NCI-H524 (cell line): ENCODE data around the gene USP3.

ENCODE experiments used
- DNase-seq, 2 experiments: peaks; one replicate each; lab custom pipeline; 2025; lab: John Stamatoyannopoulos, UW

The USP3 gene, protein sequence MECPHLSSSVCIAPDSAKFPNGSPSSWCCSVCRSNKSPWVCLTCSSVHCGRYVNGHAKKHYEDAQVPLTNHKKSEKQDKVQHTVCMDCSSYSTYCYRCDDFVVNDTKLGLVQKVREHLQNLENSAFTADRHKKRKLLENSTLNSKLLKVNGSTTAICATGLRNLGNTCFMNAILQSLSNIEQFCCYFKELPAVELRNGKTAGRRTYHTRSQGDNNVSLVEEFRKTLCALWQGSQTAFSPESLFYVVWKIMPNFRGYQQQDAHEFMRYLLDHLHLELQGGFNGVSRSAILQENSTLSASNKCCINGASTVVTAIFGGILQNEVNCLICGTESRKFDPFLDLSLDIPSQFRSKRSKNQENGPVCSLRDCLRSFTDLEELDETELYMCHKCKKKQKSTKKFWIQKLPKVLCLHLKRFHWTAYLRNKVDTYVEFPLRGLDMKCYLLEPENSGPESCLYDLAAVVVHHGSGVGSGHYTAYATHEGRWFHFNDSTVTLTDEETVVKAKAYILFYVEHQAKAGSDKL

GRCh38 chr15:63504247-63504978 is at the start of gene USP3:
TSS of gene USP3 (plus strand) at chr15:63504593. CDS start at chr15:63504740, 147 bp downstream.
- peak; percentile 94 to 96 for DNase-seq

GRCh38 chr15:63456258-63456657 is 48.1 kb upstream of the USP3 start:
- DNase-seq, result no peak

- no peak for DNase-seq
Measured at GRCh38 chr15:63457379-63457778, 47.0 kb upstream of the USP3 start.

- DNase-seq, result no peak
Measured at GRCh38 chr15:63458026-63458425, 46.4 kb upstream of the USP3 start.

GRCh38 chr15:63458794-63459395 is 45.5 kb upstream of the USP3 start:
- DNase-seq, result no peak

DNA sequence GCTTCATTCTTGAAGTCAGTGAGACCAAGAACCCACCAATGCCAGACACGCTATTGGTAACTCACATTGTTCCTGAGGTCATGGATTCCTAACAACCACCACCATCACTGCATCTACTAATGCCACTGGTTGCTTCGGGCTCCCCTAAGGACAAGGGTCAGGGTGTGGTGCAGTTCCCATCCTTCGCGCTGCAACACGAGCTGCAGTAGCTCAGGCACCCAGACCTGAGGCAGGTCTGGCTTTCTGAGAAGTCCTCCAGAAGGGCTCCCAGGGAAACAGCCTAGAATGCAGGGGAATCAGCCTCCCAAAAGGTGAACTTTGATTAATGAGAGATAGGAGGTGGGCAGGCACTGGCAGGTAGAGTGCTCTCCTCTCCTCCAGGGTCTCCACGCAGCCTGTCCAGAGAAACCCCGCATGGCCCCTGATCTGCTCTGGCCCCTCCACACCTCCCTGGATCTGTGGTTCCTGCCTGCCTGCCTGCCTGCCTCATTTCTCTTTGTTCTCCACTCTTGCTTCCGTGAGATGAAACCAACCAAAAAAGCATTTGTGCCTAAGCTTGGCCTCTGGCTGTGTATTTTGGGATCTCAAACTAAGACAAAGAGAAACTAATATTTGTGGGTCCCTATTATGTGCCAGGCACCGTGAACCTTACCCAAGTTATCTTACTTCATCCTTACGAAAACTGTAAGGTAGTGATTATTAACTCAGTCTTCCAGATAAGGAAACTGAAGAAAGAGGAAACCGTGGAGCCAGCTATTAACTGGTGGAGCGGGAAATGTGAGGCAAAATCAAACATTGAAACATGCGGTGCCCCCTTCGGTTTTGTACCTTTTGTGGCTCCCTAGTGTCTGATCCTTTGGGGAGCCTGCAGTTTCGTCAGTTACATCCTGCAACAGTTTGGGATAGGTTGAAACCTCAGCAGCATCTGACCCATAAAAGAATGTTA is 43.9 kb upstream of the USP3 start:
- DNase-seq, result no peak

DNA sequence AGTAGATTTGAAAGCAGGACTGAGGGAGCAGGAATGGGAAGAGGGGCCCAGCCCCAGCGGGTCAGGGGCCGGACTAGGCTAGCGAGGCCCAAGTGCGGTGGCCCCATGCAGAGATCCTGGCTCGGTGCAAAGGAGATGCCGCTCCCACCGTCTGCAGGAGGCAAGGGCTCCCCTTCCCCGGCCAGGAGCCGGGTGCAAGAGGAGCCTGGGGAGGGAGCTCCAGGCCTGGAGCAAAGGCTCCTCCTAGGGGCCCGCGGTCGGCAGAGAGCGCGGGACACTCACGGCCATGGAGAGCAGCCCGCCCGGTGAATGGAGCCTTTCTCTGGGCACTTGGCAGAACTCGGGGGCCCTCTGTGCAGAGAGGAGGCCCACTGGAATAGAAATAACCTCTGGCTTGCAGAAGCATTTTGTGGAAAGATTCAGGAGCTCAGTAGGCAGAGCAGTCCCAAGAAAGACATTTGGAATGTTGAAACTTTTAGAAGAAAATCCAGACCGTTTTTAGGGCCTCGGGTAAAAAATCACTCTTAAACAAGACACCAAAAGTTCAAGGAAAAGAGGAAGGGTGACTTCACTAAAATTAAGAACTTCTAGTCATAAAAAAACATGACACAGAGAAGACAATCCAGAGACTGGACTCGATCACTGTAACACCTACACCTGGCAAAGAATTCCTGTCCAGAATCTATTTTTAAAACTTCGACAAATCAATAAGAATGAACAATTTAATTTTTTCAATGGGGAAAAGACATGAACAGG is 43.0 kb upstream of the USP3 start:
- no peak for DNase-seq

DNA sequence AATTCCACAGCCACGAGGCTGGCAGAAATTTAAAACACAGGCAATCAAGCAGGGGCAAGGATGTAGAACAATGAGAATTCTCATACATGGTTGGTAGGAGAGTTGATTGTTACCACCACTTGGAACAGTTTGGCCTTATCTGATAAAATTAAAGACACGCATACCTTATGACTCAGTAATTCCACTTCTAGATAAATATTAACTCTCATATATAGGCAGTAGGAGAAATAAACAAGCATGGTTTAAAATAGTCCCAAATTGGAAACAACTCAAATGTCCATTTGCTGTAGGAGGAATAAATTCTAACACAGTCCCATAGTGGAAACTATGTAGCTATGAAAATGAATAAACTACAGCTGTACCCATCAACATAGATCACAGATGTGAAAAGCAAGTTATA is 42.3 kb upstream of the USP3 start:
- no peak for DNase-seq

GRCh38 chr15:63463036-63463435 is 41.4 kb upstream of the USP3 start:
- DNase-seq, result peak; percentile 24 to 67

DNA sequence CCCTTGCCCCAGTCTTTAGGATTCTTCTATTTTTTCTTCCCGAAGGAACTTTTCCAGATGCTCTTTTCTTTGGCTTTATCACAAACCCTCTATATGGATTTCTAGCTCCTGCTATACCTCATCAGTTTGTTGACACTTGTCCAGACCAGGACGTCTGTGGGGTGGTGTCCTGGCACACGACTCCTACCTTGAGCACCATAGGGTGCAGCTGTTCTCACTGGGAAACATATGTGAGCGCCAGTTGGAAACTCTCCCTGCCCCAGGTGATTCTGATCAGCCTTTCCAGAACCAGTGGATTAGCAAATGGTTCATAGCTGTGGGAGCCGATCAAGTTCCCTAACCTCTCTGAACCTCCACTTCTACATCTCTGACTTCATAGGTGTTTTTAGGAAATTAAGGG is 40.6 kb upstream of the USP3 start:
- peak; percentile 43 to 91 for DNase-seq

DNA sequence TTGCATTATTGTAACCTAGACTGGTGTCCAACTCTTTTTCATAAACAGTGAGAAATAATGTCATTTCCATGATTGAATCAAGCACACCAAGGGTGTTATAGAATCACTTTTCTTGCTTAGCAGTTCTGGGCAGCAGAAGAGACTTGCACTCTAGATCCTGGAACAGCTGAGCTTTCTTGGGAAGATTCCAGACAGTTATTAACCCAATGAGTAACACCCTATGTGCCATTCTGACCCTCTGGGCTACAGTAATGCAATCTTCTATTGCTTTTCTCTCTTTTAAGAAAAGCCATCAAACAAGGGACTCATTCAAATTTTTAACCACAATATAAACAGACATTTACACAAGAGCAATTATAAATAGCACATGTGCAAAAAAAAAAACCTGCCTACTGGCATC is 39.3 kb upstream of the USP3 start:
- DNase-seq, result peak in 1 of 2 experiments; percentile 60

DNA sequence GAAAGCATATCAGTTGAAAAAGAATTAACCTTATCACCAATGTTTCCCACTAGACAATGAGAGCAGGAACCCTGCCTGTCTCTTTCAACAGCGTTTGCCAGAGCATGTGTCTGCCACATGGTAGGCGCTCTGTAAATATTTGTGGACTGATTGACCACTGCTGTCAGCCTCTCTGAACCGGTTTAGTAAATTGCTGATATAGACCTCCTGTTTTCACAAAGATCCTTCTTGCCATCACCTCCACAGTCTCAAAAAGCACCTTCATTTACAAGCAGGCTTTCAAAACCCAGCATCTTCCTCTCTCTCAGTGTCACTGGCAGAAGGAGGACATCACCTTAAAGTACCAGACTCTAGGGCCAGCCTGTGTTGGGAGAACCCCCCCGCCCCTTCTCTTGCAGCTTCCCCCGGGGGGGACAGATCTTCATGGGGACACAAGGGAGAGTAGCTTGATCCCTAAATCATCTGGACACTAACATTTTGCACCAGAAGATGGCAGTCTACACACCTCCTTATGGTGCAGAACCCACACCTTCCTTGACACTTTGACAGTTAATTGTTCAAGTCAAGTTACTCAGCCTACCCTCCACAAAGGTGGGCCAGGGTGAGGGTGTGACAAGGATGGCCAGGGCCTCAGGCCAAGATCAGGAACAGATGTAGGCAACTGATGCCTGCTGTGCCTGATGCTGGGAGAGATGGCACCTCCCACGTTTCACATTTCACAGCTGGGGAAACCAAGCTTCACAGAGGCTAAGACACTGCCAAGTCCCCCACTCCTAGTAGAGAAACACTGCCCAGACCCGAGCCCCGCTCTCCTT is 37.8 kb upstream of the USP3 start:
- DNase-seq, result peak; percentile 79 to 92

DNA sequence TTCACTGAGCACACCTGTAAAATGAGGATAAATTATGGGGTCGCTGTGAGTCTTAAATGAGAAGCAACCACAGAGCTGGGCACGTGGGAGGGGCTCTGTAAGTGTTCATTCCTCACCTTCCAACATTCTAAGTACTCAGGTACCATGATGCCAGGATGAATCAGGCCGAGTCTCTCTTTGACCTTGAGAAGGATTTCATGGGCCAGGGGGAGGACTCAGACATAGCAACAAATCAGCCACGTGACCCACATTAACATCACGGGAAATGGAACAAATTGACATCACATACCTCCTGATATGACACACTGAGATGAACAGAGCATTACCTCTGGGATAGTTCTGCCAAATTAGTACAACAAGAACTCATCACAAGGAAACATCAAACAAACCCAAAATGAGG is 35.2 kb upstream of the USP3 start:
- DNase-seq, result no peak

DNA sequence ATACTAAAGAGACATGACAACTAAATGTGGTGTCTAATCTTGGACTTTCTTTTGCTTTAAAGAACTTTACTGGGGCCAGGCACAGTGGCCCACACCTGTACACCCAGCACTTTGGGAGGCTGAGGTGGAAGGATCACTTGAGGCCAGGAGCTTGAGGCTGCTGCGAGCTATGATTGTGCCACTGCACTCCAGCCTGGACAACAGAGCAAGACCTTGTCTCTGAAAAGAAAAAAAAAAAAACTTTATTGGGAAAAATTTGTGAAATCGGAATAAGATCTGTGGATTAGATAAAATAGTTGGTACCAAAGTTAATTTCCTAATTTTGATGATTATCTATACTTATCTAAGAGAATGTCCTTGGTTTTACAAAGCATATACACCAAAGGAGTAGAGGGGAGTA is 34.4 kb upstream of the USP3 start:
- DNase-seq, result no peak

DNA sequence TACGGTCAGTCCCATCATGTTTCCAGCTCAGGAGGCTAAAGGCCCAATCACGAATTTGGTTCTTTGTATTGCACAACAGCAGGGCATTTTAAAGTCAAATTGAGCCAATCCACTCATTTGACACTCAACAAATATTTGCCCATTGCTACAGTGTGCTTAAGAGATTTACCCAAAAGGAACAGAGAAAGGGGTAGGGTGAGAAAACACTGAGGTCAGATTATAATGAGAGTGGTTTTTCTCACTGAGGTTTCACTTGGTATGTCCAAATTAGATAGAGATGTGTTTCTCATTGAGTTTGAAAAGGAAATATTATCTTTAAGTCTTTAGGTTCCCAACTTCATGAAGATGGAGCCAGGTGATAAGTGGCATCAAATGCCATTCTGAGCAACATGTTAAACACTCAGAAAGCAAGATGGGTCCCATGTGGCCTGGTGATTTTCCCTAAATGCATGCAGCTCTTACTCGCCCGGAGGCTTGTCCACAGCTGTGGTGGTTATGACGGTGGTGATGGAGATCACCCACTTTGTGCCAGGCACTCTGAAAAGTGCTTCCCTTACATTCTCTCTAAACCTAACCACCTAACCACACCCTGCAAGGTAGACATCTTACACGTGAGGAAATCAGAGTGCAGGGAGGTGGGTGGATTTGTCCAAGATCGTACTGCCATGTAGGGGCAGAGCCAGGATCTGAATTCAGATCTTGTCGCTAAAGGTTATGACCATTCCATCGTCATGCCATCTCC is 31.2 kb upstream of the USP3 start:
- no peak for DNase-seq

GRCh38 chr15:63473749-63473998 is 30.7 kb upstream of the USP3 start:
- no peak for DNase-seq

DNA sequence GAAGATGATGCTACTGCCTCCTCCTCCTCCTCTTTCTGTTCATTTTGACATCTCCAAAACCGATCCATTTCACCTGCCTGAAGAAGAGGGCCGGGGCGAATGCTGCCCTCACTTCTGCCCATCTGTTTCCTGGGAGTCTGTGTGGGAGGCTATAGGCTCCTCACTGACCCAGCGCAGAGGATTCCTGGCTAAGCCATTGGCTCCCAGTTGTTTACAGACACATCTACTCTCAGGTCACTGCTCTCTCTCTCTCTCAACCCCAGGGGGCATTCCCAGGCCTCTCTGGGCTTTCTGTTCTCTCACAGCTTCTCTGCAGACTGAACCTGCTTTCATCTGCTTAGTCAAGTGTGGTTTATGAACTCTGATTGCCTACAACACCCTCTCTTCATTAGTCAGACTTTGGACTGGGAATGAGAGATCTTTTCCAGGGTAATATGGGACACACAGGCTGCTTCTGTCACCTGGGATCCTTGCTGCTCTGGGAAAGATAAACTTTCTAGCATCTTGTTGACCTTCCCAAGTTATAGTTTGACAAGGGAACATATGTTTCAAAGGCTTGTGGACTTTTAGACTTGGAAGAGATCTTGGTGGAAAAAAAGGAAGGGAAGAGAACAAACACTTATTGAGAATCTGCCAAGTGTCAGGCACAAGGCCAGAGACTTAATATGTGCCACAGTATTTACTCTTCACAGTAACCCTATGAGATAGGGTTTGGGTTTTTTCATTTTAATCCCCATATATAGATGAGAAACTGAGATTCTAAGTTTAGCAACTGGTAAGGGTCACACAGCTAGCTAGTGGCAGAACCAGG is 30.2 kb upstream of the USP3 start:
- DNase-seq, result peak; percentile 63 to 85

DNA sequence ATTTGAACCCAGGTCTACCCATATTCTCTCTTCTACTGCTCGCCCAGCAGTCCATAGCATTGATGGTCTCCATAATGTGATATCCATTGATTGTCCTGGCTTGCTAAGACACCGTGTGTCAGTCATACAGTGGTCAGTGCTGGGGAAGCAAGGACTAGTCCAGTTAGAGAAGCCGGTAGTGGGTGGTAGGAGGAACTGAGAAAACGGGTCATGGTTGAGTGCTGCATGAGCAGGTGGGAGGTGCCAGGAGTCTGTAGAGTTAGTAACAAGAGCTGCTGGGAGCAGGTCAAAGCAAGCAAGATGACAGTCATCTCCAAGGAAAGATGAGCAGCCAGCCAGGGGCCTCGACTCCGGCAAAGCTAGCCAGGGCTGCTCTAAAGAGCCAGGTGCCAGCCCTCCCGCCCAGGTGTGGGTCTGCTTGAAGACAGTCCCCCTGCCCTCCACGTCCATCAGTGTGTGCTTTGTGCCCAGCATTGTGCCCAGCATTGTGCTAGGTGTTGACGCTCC is 29.5 kb upstream of the USP3 start:
- no peak for DNase-seq
